IPS-NIHi7 (cell line): Measurements from ENCODE around the gene BLCAP.

Experiments
- DNase-seq: peaks from one replicate; pipeline ENCODE4 v3.0.0; 2012; ENCODE audit warnings: mixed read lengths; ENCODE audit errors: extremely low spot score

Gene BLCAP

GRCh38 chr20:37529968-37530600 is 2.4 kb upstream of the BLCAP start:
- DNase-seq: peak; percentile 1

GRCh38 chr20:37529214-37529967 is 1.7 kb upstream of the BLCAP start:
- peak; percentile 10 for DNase-seq

- peak; percentile 3 for DNase-seq
Observed at GRCh38 chr20:37528446-37529213, 954 bp upstream of the BLCAP start.

GRCh38 chr20:37526839-37527637 is 638 bp downstream of the BLCAP start:
- no peak for DNase-seq

GRCh38 chr20:37526238-37526838 is 1.3 kb downstream of the BLCAP start:
- peak; percentile 92 for DNase-seq

GRCh38 chr20:37525810-37526209 is 1.9 kb downstream of the BLCAP start:
- peak; percentile 4 for DNase-seq

- DNase-seq: no peak
Observed at GRCh38 chr20:37524859-37525708, 2.6 kb downstream of the BLCAP start.

GRCh38 chr20:37523911-37524700 is 3.6 kb downstream of the BLCAP start:
- DNase-seq: no peak

- no peak for DNase-seq
Observed at GRCh38 chr20:37523012-37523391, 4.7 kb downstream of the BLCAP start.

GRCh38 chr20:37522260-37523011 is 5.2 kb downstream of the BLCAP start:
- no peak for DNase-seq

GRCh38 chr20:37521061-37521771 is 6.5 kb downstream of the BLCAP start, which contains the start of gene NNAT:
Gene NNAT (plus strand): TSS chr20:37521250. CDS start chr20:37521332, 82 bp downstream.
- no peak for DNase-seq

GRCh38 chr20:37520419-37520955 is 7.2 kb downstream of the BLCAP start:
- no peak for DNase-seq

- peak; percentile 46 for DNase-seq
Observed at GRCh38 chr20:37519508-37520418, 7.9 kb downstream of the BLCAP start.

- no peak for DNase-seq
Observed at GRCh38 chr20:37518606-37519507, 8.8 kb downstream of the BLCAP start.

- DNase-seq: no peak
Observed at GRCh38 chr20:37518059-37518458, 9.6 kb downstream of the BLCAP start.
